Measurements from ENCODE around the gene ABCA13. TPM values are rescaled to one million over a fixed set of nuclear protein-coding genes. Genes with fewer than 3 reads are reported as not detected.

Gene ABCA13
- polyA plus RNA-seq, 3 donors: 0.10 to 0.41 (median 0.37) TPM

DNA sequence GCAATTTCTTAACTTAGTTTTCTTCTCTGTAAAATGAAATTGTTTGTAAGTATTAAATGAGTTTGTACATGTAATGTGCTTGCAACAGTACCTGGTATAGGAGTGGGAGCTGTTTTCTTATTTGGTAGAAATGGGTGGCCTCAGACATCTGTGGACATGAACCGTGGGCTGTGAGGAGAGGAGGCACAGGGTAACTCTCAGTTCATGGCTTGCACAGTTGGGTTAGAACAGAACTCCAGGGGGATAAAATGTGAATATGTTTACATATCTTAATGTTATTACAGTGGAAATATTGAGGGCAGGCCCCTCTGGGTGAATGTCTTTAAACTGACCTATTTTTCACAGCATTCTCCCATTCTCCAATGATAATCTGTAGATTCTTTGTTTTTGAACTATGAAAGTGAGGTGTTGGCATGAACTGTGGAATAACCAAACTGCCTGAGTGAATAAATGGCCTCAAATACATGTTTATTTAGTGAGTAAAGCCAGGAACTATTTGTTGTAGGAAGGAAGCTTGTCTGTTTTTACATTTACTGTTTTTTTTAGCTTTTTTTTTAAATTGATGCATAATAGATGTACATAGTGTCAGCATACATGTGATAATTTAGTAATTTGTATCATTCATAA, 2.6 kb downstream of the ABCA13 start:
- Mint-ChIP-seq H3K36me3 (no peaks in the 10 kb centered on the region), H3K4me3 (no peak overlapping the region), H3K4me1 (peaks cover 19% of the 10 kb centered on the region), H3K9me3 (peaks cover 0 to 4% (median 1%) of the 10 kb centered on the region in 7 donors), H3K27ac (no peak overlapping the region), H3K27me3 (ENCODE audit: low read depth in 3 of 3) (no peaks in the 10 kb centered on the region)
- H3K4me2 ChIP-seq (replicated peaks; ENCODE audit: extremely low read depth, low read length, poor library complexity, severe bottlenecking): no peak overlapping the region
- H3K27ac ChIP-seq (ENCODE audit: low read depth in 1 of 2, low read length in 2 of 2): no peak overlapping the region
- H3K27me3 ChIP-seq (ENCODE audit: control insufficient read depth in 2 of 2, insufficient read depth in 2 of 2, low read length in 2 of 2): no peaks in the 10 kb centered on the region
- peaks cover 4 to 12% of the 10 kb centered on the region in 2 donors for H3K4me1 ChIP-seq (ENCODE audit: control insufficient read depth in 1 of 2, insufficient read depth in 2 of 2, low read length in 2 of 2)
- intact Hi-C loops (cut with micrococcal nuclease): no loop called here
- H3K79me2 ChIP-seq (ENCODE audit: insufficient read depth, low read length): no peaks in the 10 kb centered on the region
- 100% methylated on average over 1 of the region's 1 CpG for WGBS (ENCODE audit: insufficient coverage)
- no peak for DNase-seq
- H3K36me3 ChIP-seq (replicated peaks in 1 of 2; ENCODE audit: control insufficient read depth in 1 of 2, insufficient read depth in 2 of 2, low read length in 2 of 2): no peaks in the 10 kb centered on the region
- H3K9ac ChIP-seq (ENCODE audit: insufficient read depth, low read length, poor library complexity, severe bottlenecking): no peak overlapping the region
- TF ChIP-seq, protein P1, sequence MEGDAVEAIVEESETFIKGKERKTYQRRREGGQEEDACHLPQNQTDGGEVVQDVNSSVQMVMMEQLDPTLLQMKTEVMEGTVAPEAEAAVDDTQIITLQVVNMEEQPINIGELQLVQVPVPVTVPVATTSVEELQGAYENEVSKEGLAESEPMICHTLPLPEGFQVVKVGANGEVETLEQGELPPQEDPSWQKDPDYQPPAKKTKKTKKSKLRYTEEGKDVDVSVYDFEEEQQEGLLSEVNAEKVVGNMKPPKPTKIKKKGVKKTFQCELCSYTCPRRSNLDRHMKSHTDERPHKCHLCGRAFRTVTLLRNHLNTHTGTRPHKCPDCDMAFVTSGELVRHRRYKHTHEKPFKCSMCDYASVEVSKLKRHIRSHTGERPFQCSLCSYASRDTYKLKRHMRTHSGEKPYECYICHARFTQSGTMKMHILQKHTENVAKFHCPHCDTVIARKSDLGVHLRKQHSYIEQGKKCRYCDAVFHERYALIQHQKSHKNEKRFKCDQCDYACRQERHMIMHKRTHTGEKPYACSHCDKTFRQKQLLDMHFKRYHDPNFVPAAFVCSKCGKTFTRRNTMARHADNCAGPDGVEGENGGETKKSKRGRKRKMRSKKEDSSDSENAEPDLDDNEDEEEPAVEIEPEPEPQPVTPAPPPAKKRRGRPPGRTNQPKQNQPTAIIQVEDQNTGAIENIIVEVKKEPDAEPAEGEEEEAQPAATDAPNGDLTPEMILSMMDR (IDR thresholded peaks at IDR 0.05): no peak
- H3K9me3 ChIP-seq (replicated peaks in 1 of 2; ENCODE audit: control insufficient read depth in 1 of 2, insufficient read depth in 1 of 2, low read length in 2 of 2): no peaks in the 10 kb centered on the region
- no peaks in the 10 kb centered on the region for H4K20me1 ChIP-seq (ENCODE audit: insufficient read depth, low read length)
- no peak overlapping the region for H2AFZ ChIP-seq (ENCODE audit: insufficient read depth, low read depth, low read length, poor library complexity, severe bottlenecking)
- no peak overlapping the region for H3K4me3 ChIP-seq (replicated peaks in 1 of 3; ENCODE audit: low read depth in 2 of 3, low read length in 3 of 3)

DNA sequence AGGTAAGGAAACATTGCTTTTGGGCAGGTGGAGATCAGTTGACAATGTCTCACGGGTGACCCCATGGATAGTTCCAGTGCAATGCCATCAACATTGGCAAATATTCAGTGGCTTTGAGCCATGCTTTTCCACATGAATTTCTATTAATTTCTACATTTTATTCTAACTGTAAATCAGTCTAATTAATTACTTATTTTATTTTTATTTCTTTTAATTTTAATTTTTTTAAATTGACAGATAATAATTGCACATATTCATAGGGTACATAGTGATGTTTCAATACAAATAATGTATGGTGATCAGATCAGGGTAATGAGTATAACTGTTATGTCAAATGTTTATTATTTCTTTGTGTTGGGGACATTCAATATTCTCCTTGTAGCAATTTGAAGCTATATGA, 3.8 kb downstream of the ABCA13 start:
- peaks cover 4 to 11% of the 10 kb centered on the region in 2 donors for H3K4me1 ChIP-seq (ENCODE audit: control insufficient read depth in 1 of 2, insufficient read depth in 2 of 2, low read length in 2 of 2)
- no peaks in the 10 kb centered on the region for H3K79me2 ChIP-seq (ENCODE audit: insufficient read depth, low read length)
- no peak overlapping the region for H3K27ac Mint-ChIP-seq
- no peak overlapping the region for H2AFZ ChIP-seq (ENCODE audit: insufficient read depth, low read depth, low read length, poor library complexity, severe bottlenecking)
- H3K4me3 Mint-ChIP-seq: no peak overlapping the region
- DNase-seq: no peak
- no peaks in the 10 kb centered on the region for H3K27me3 ChIP-seq (ENCODE audit: control insufficient read depth in 2 of 2, insufficient read depth in 2 of 2, low read length in 2 of 2)
- H3K27ac ChIP-seq (ENCODE audit: low read depth in 1 of 2, low read length in 2 of 2): no peak overlapping the region
- no peak overlapping the region for H3K4me2 ChIP-seq (replicated peaks; ENCODE audit: extremely low read depth, low read length, poor library complexity, severe bottlenecking)
- H3K36me3 Mint-ChIP-seq: peaks cover 0 to 3% of the 10 kb centered on the region in 2 donors
- H3K27me3 Mint-ChIP-seq (ENCODE audit: low read depth in 3 of 3): no peaks in the 10 kb centered on the region
- TF ChIP-seq, protein P1 (IDR thresholded peaks at IDR 0.05): no peak
- no peaks in the 10 kb centered on the region for H3K36me3 ChIP-seq (replicated peaks in 1 of 2; ENCODE audit: control insufficient read depth in 1 of 2, insufficient read depth in 2 of 2, low read length in 2 of 2)
- H3K4me1 Mint-ChIP-seq: peaks cover 14% of the 10 kb centered on the region
- H3K9ac ChIP-seq (ENCODE audit: insufficient read depth, low read length, poor library complexity, severe bottlenecking): no peak overlapping the region
- WGBS (ENCODE audit: insufficient coverage): no CpG with 5 or more reads among the region's 1 CpG
- no peaks in the 10 kb centered on the region for H3K9me3 ChIP-seq (replicated peaks in 1 of 2; ENCODE audit: control insufficient read depth in 1 of 2, insufficient read depth in 1 of 2, low read length in 2 of 2)
- H3K9me3 Mint-ChIP-seq: peaks cover 0 to 4% (median 0%) of the 10 kb centered on the region in 7 donors
- H3K4me3 ChIP-seq (replicated peaks in 1 of 3; ENCODE audit: low read depth in 2 of 3, low read length in 3 of 3): no peak overlapping the region
- H4K20me1 ChIP-seq (ENCODE audit: insufficient read depth, low read length): no peaks in the 10 kb centered on the region
- intact Hi-C loops (cut with micrococcal nuclease): no loop called here
